CD14-positive monocyte (primary cell): Measurements from ENCODE around the gene CEP131. TPM values are rescaled to one million over a fixed set of nuclear protein-coding genes. Genes with fewer than 3 reads are reported as not detected.

Source experiments
- DNase-seq, 3 donors: peaks; one replicate each; pipeline ENCODE4 v3.0.0-alpha.2; 2011 to 2022
- H2AFZ ChIP-seq: 2 replicates; pipeline ENCODE4 v1.6.0; 2012; ENCODE audit warnings: mild to moderate bottlenecking, low read depth, low read length, inconsistent platforms; ENCODE audit not compliant: insufficient read depth, poor library complexity, severe bottlenecking
- H3K27ac ChIP-seq, 2 donors: 1 replicate in 1 of 2; 2 replicates in 1 of 2; pipeline ENCODE4 v1.5.1; 2012 to 2013; ENCODE audit warnings: low read length in 2 of 2, control low read depth in 1 of 2, inconsistent platforms in 1 of 2, low read depth in 1 of 2, mild to moderate bottlenecking in 1 of 2
- H3K27me3 ChIP-seq, 2 donors: one replicate each; pipeline versions ENCODE4 v1.6.0 to v1.6.1; 2011 to 2013; ENCODE audit warnings: low read length in 2 of 2; ENCODE audit not compliant: control insufficient read depth in 2 of 2, insufficient read depth in 2 of 2
- H3K36me3 ChIP-seq, 2 donors: replicated peaks in 1 of 2; 1 replicate in 1 of 2; 2 replicates in 1 of 2; pipeline versions ENCODE4 v1.5.1 to v1.6.1; 2012 to 2013; ENCODE audit warnings: low read length in 2 of 2, control low read depth in 1 of 2, inconsistent platforms in 1 of 2, mild to moderate bottlenecking in 1 of 2; ENCODE audit not compliant: insufficient read depth in 2 of 2, control insufficient read depth in 1 of 2
- H3K4me1 ChIP-seq, 2 donors: 1 replicate in 1 of 2; 2 replicates in 1 of 2; pipeline versions ENCODE4 v1.5.1 to v1.6.1; 2012 to 2013; ENCODE audit warnings: low read length in 2 of 2, control low read depth in 1 of 2, inconsistent platforms in 1 of 2, mild to moderate bottlenecking in 1 of 2, moderate library complexity in 1 of 2; ENCODE audit not compliant: insufficient read depth in 2 of 2, control insufficient read depth in 1 of 2
- H3K4me2 ChIP-seq: replicated peaks from 2 replicates; pipeline ENCODE3; 2012; ENCODE audit warnings: low read length, moderate library complexity, mild to moderate bottlenecking; ENCODE audit not compliant: poor library complexity, severe bottlenecking; ENCODE audit errors: extremely low read depth
- H3K4me3 ChIP-seq, 3 experiments: fragments of 200-600 bp in 1 of 3; sonication (generic) in 1 of 3; replicated peaks in 1 of 3; 1 replicate in 2 of 3; 2 replicates in 1 of 3; pipeline ENCODE4 v1.5.1; 2011 to 2013; ENCODE audit warnings: low read length in 3 of 3, mild to moderate bottlenecking in 3 of 3, control low read depth in 2 of 3, low read depth in 2 of 3, inconsistent platforms in 1 of 3, moderate library complexity in 1 of 3
- H3K79me2 ChIP-seq: 2 replicates; pipeline ENCODE4 v1.6.0; 2012; ENCODE audit warnings: mild to moderate bottlenecking, control low read depth, inconsistent platforms, low read length, moderate library complexity; ENCODE audit not compliant: insufficient read depth
- H3K9ac ChIP-seq: 2 replicates; pipeline ENCODE4 v1.6.0; 2017; ENCODE audit warnings: low read length, mild to moderate bottlenecking; ENCODE audit not compliant: insufficient read depth, poor library complexity, severe bottlenecking
- H3K9me3 ChIP-seq, 2 donors: replicated peaks in 1 of 2; 1 replicate in 1 of 2; 2 replicates in 1 of 2; pipeline versions ENCODE4 v1.5.1 to v1.6.1; 2012 to 2013; ENCODE audit warnings: low read length in 2 of 2, control low read depth in 1 of 2; ENCODE audit not compliant: control insufficient read depth in 1 of 2, insufficient read depth in 1 of 2
- H4K20me1 ChIP-seq: 2 replicates; pipeline ENCODE4 v1.6.0; 2012; ENCODE audit warnings: mild to moderate bottlenecking, low read length, control low read depth, moderate library complexity; ENCODE audit not compliant: insufficient read depth
- H3K27ac Mint-ChIP-seq, 7 donors: one replicate each; pipeline ENCODE4 v1.8.0; 2020; ENCODE audit warnings: mild to moderate bottlenecking in 7 of 7, mixed read lengths in 7 of 7, moderate library complexity in 6 of 7, inconsistent platforms in 2 of 7
- H3K27me3 Mint-ChIP-seq, 3 donors: one replicate each; pipeline ENCODE4 v1.8.0; 2021 to 2022; ENCODE audit warnings: low read depth in 3 of 3, mild to moderate bottlenecking in 3 of 3, mixed read lengths in 3 of 3, moderate library complexity in 3 of 3, inconsistent platforms in 1 of 3
- H3K36me3 Mint-ChIP-seq, 2 donors: one replicate each; pipeline ENCODE4 v1.8.0; 2020; ENCODE audit warnings: mixed read lengths in 2 of 2, inconsistent platforms in 1 of 2, mild to moderate bottlenecking in 1 of 2
- H3K4me1 Mint-ChIP-seq: one replicate; pipeline ENCODE4 v1.8.0; 2020; ENCODE audit warnings: mild to moderate bottlenecking, mixed read lengths
- H3K4me3 Mint-ChIP-seq, 2 donors: one replicate each; pipeline ENCODE4 v1.8.0; 2020; ENCODE audit warnings: mild to moderate bottlenecking in 2 of 2, mixed read lengths in 2 of 2, moderate library complexity in 1 of 2
- H3K9me3 Mint-ChIP-seq, 7 donors: one replicate each; pipeline ENCODE4 v1.8.0; 2020 to 2022; ENCODE audit warnings: mixed read lengths in 7 of 7, mild to moderate bottlenecking in 6 of 7, moderate library complexity in 6 of 7, inconsistent platforms in 2 of 7
- CTCF ChIP-seq: fragments of 200-600 bp; IDR thresholded peaks from one replicate; pipeline ENCODE4 v1.8.0; 2022; ENCODE audit warnings: antibody characterized with exemption, mild to moderate bottlenecking
- WGBS: methylation state at CpG from one replicate; pipeline ENCODE4 v1.1.5; 2013; ENCODE audit warnings: missing lambda C conversion rate; ENCODE audit not compliant: insufficient coverage; 5-methylcytosine and 5-hydroxymethylcytosine counted together
- intact Hi-C, 2 donors: fragments of 100-400 bp; cut with micrococcal nuclease; formaldehyde crosslinking; loops; one replicate each; pipeline versions ENCODE4 v1.15.0 to v1.15.1; 2023
- polyA plus RNA-seq, 3 donors: library from polyadenylated mRNA; depleted of rRNA in 1 of 3; unstranded in 2 of 3; stranded (reverse) in 1 of 3; fragments of 300-500 nt in 2 of 3; fragments of >200 nt in 1 of 3; fragmentation: Illumina TruSeq in 2 of 3; gene quantifications; 1 replicate in 2 of 3; 2 replicates in 1 of 3; pipeline ENCODE4 v1.2.3, GENCODE V29; 2012 to 2021

The CEP131 gene
- polyA plus RNA-seq, 3 donors, result 0.69 to 9.7 (median 1.0) TPM

- Mint-ChIP-seq H3K36me3 (peaks cover 13 to 28% of the 10 kb centered on the region in 2 donors), H3K9me3 (peaks cover 0 to 2% (median 0%) of the 10 kb centered on the region in 7 donors), H3K4me3 (peak overlapping the region; percentile 86 to 94), H3K27ac (peak overlapping the region; percentile 29 to 92 (median 88)), H3K4me1 (peaks cover 40% of the 10 kb centered on the region), H3K27me3 (no peaks in the 10 kb centered on the region)
- peaks cover 57% of the 10 kb centered on the region for H3K79me2 ChIP-seq
- intact Hi-C loops, result loop anchor here (1.0 to 2.0 kb wide), 3 partner anchors 17 to 97 kb away; partner anchors contain the start of gene CEP131 (in 1 of the 2)
- no peaks in the 10 kb centered on the region for H3K27me3 ChIP-seq
- no peak for DNase-seq
- H3K4me3 ChIP-seq, result peak overlapping the region; percentile 60 to 99 (median 64)
- no peak for TF ChIP-seq CTCF
- peak overlapping the region; percentile 97 for H3K9ac ChIP-seq
- no peaks in the 10 kb centered on the region for H3K9me3 ChIP-seq
- peaks cover 57% of the 10 kb centered on the region for H4K20me1 ChIP-seq
- H2AFZ ChIP-seq, result peak overlapping the region; percentile 86
- H3K36me3 ChIP-seq, result peaks cover 13 to 26% of the 10 kb centered on the region in 2 donors
- H3K27ac ChIP-seq, result peak overlapping the region in 1 of 2 donors; percentile 80
- WGBS, result 21% methylated on average over 33 of the region's 37 CpGs
- peak overlapping the region; percentile 99 for H3K4me2 ChIP-seq
- H3K4me1 ChIP-seq, result peaks cover 21 to 36% of the 10 kb centered on the region in 2 donors
These were observed 17.2 kb upstream of the CEP131 start for GRCh38 chr17:81239714-81240555.

- H3K9me3 Mint-ChIP-seq, result peaks cover 0 to 2% (median 0%) of the 10 kb centered on the region in 7 donors
- Histone ChIP-seq H3K9me3 (no peaks in the 10 kb centered on the region), H3K4me1 (peaks cover 21 to 36% of the 10 kb centered on the region in 2 donors), H3K79me2 (peaks cover 66% of the 10 kb centered on the region), H3K4me2 (peak within 1 kb of the TSS; percentile 99), H3K27me3 (no peaks in the 10 kb centered on the region), H3K9ac (peak within 1 kb of the TSS; percentile 97), H3K36me3 (peaks cover 13 to 27% of the 10 kb centered on the region in 2 donors), H4K20me1 (peaks cover 57% of the 10 kb centered on the region), H3K4me3 (peak within 1 kb of the TSS; percentile 69 to 99 (median 70)), H2AFZ (peak within 1 kb of the TSS; percentile 88), H3K27ac (peak within 1 kb of the TSS in 1 of 2 donors; percentile 82)
- H3K4me3 Mint-ChIP-seq, result peak within 1 kb of the TSS; percentile 86 to 94
- WGBS, result under 1% methylated on average over 100 of the region's 100 CpGs
- H3K36me3 Mint-ChIP-seq, result peaks cover 14 to 32% of the 10 kb centered on the region in 2 donors
- no peaks in the 10 kb centered on the region for H3K27me3 Mint-ChIP-seq
- DNase-seq, result peak; percentile 98 to 100 (median 99)
- intact Hi-C loops, result loop anchor here (1.0 to 2.0 kb wide), 2 partner anchors 16 kb away; partner anchors contain the start of gene CEP131 (in 1 of the 2)
- TF ChIP-seq CTCF, result no peak
- peak within 1 kb of the TSS; percentile 29 to 92 (median 88) for H3K27ac Mint-ChIP-seq
- peaks cover 43% of the 10 kb centered on the region for H3K4me1 Mint-ChIP-seq
These were observed 16.3 kb upstream of the CEP131 start, which contains the start of the genes NDUFAF8 and TEPSIN for GRCh38 chr17:81238815-81239713. NDUFAF8 (plus strand) TSS chr17:81239318; CDS start chr17:81239364, 46 bp downstream. TEPSIN (minus strand) TSS chr17:81239055; CDS start chr17:81239033, 22 bp downstream.
